Stimulated activated CD4-positive, alpha-beta T cell treated with anti-CD3 and anti-CD28 coated beads, Interleukin-4, amount 100 ng/mL, for 4 hours (primary cell): Measurements from ENCODE around the gene ISOC2.
A peak's percentile ranks its signal among the peaks of the same experiment; 100 is the strongest.
"Not testable (repeated sequence)": the region's sequence is repeated elsewhere in the genome, so short reads cannot be mapped to it uniquely, and the experiment has no call there.

Source experiments
- DNase-seq, 2 experiments: peaks; one replicate each; pipeline ENCODE4 v3.0.0-alpha.2; 2020

The ISOC2 gene, protein sequence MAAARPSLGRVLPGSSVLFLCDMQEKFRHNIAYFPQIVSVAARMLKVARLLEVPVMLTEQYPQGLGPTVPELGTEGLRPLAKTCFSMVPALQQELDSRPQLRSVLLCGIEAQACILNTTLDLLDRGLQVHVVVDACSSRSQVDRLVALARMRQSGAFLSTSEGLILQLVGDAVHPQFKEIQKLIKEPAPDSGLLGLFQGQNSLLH

DNA sequence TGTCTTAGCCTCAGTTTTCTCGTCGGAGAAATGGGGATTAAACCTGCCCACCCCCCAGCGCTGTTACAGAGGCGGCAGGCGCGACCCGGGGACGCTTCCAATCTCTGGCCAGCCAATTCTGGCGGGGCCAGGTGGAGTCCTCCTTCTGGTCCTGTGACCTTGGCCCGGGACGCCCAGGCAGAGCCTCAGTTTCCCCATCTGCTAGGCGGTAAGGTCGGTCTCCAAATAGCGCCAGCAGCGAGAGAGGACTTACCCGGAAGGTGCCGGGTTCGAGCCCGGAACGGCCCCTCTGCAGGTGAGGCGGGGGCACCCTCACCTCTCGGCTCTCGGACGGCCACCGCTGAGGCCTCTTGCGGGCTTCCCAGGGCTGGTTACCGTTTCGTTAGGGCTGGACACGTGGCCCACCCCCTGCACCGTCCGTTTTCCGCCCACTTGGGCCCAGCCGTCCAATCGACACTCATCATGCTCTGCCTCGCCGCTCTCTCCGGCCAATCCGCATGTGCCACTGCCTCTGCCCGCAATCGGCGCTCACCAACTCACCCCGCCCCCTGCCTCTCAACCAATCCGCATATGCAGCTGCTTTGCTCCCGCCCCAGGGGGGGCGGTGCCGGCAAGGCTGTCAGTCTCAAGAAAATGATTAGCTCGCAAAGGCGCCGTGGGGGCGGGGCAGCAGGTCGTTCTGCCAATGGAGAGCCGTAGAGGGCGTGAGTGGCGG, at the start of gene ISOC2:
ISOC2 (minus strand) TSS at position 384 of the 715 bp plus-strand sequence. CDS start 5,156 bp downstream, outside the sequence.
- DNase-seq = peak; percentile 100

DNA sequence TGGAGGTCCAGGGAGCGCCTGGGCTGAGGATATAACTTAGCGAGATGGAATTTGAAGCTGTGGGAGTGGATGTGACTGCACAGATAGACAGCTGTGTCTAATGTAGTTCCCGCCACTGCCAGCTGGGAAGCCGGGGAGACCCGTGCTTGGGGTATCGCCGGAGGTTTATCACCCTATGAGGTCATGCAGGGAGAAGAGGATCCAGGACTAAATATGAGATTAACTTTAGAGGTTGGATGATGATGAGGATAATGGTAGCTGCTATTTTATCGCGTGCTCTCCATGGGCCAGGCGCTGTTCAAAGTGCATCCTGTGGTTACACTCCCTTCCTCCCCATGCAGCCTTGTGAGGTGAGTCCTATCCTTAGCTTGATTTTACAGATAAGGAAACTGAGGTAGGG, 46.7 kb upstream of the ISOC2 start:
- no peak for DNase-seq

DNA sequence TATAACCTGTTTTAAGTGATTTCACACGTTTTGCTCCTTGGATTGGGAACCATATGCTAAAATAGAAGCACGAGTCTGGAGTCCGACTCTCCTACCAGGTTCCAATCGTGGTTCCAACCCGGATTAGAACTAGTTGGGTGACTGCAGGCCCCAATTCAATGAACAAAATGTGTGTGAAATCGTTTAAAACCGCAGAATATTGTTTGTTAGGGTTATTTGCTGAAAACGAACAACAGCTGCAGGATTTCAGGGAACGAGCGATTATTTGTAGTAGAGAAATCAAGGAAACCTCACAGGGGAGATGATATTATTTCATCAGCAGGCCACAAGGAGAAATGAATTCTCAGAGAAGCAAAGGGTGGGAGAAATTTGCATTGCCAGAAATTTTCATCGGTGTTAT, 43.5 kb upstream of the ISOC2 start:
- no peak for DNase-seq

DNA sequence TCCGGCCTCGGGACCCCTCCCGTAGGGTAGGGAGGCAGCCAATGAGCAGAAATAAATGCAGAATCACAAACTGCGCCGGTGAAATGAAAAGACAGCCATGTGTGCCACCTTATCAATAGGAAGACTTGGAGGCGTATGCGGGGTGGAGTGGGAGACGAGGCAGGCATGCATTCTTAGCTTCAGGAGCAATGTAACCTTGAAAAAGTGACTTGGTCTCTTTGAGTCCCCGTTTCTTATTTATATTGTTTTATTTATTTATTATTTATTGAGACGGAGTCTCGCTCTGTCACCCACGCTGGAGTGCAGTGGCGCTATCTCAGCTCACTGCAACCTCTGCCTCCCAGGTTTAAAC, 42.8 kb upstream of the ISOC2 start:
- no peak for DNase-seq

DNA sequence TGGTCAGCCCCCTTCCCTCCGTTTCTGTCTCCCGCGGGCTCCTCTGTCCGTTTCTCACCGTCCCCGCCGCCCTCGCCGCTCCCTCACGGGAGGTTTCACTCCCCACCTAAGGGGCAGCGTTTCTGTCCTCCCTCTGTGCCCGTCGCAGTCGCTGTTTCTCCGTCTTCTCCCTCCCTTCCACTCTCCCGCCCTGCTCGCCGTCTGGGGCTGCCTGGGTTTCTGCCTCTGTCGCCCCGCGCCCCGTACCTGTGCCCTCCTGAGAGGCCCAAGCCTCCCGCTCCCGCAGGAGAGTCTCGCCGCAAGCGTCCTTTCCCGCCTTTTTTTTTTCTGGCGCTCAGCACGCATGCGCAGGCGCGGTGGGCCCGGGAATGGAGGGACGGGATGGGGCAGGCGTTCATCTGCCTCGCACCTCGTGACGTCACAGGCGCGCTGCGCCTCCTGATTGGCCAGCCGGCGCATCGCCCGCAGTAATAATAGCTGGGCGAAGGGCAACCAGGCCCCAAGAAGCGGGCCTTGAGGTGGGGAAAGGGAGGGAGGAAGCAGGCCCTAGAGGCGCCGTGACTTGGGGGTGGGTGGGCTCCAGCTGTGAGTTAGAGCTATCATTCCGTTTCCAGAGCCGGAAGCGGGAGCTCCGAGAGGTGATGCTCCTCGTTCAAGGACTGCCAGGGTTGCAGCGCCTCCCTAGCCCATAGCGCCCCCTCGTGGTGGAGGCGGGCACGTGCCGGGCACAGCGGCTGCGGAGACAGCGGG, 42.2 kb upstream of the ISOC2 start:
- DNase-seq = peak; percentile 89 to 96

DNA sequence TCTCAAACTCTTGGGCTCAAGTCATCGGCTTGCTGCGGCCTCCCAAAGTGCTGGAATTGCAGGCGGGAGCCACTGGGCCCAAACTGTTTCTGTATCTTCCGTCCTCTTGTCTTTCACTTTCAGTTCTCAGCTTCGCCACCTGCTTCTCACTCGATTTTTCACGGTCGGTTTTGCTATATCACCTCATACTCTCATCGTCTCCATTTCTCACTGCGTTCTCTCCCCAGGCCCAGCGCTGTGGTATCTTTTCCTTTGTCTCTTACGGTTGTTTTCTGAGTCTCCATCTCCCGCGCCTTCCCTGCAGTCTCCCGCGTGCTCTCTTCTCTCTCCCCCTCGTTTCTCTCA, 41.7 kb upstream of the ISOC2 start:
- DNase-seq = no peak

DNA sequence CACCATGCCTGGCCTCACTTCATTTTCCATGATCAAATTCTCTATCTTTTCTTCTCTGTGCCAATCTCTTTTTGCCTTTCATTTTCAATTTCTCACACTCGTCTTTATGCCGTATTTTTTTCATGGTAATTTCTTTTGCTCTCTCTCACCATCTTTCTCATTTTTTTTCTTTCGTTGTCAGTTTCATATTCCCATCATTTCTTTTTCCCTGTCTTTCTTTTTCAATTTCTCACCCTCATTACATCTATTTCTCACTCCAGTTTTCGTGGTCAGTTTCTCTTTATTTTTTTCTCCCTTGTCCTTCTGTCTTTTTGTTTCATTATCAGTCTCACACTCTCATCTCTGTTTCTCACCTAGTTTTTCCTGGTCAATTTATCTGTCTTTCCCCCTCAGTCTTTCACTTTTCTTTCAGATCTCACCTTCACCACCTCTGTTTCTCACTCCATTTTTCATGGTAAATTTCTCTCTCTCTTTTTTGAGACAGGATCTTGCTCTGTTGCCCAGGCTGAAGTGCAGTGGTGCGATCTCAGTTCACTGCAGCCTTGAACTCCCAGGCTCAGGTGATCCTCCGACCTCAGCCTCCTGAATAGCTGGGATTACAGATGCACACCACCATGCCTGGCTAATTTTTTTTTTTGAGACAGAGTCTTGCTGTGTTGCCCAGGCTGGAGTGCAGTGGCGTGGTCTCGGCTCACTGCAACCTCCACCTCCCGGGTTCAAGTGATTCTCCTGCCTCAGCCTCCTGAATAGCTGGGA, 40.9 kb upstream of the ISOC2 start:
- DNase-seq = no peak

DNA sequence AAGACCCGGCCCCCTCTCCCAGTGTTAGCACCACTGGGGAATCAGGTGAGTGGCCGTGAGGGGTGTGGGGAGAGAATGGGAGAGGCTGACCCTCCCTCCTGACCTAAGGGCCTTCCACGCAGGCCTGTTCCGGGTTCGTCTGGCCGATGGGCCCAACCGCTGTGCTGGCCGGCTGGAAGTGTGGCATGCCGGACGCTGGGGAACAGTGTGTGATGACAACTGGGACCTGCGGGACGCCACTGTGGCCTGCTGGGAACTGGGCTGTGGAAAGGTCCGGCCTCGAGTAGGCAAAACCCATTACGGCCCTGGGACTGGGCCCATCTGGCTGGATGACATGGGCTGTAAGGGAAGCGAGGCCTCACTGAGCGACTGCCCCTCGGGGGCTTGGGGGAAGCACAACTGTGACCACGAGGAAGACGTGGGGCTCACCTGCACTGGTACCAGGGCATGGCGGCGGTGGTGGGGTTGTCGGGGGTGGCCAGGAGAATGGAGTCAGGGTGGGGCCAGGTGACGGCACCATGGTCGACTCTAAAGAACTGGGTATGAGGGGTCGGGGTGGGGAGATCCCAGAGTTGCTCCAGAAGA, 39.0 kb upstream of the ISOC2 start:
- DNase-seq = no peak

DNA sequence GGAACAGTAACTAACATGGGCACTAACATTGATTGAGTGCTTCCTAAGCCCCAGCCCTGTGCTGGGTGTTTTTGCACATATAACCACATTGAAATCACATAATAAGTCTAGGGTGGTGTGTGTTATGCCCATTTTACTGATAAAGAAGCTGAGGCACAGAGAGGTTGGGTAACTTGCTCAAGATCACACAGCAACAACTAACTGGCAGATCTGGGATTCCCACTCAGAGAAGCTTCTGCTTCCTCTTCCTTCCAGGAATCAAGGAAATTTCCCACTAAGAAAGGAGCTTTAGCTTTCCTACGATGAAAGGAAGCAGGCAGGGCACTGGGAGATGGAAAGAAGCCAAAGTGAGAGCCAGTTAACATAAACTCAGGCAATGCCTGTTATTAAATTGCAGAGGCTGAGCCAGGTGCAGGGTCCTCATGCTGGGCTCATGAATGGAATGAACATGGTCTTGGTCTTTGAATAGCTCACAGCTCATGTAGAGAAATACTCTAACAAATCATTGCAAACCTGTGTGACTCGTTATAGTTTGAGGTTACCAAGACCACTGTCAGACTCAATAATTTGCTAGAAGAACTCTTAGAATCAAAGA, 36.9 kb upstream of the ISOC2 start:
- no peak for DNase-seq

DNA sequence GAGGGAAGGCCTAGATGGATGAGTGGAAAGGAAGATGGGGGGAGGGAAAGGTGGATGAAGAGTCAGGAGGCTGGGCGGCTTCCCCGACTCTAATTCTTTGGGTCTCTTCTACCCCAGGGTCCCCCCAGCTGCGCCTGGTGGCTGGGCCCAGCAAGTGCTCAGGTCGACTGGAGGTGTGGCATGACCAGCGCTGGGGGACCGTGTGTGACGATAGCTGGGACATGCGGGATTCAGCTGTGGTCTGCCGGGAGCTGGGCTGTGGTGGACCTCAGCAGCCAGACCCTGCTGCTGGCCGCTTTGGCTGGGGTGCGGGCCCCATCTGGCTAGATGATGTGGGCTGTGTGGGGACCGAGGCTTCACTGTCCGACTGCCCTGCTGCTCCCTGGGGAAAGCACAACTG, 36.3 kb upstream of the ISOC2 start:
- no peak for DNase-seq

DNA sequence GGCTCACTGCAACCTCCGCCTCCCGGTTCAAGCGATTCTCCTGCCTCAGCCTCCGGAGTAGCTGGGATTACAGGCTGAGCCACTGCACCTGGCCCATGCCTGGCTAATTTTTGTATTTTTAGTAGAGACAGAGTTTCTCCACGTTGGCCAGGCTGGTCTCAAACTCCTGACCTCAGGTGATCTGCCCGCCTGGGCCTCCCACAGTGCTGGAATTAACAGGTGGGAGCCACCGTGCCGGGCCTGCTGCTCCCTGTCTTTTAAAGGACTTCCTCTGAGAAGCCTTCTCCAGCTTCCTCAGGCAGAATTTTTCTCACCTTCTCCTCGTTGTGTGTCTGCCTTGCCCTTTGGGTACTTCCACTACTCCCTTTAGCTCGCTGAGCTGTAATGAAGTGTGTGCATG, 35.4 kb upstream of the ISOC2 start:
- DNase-seq = not testable (repeated sequence)

DNA sequence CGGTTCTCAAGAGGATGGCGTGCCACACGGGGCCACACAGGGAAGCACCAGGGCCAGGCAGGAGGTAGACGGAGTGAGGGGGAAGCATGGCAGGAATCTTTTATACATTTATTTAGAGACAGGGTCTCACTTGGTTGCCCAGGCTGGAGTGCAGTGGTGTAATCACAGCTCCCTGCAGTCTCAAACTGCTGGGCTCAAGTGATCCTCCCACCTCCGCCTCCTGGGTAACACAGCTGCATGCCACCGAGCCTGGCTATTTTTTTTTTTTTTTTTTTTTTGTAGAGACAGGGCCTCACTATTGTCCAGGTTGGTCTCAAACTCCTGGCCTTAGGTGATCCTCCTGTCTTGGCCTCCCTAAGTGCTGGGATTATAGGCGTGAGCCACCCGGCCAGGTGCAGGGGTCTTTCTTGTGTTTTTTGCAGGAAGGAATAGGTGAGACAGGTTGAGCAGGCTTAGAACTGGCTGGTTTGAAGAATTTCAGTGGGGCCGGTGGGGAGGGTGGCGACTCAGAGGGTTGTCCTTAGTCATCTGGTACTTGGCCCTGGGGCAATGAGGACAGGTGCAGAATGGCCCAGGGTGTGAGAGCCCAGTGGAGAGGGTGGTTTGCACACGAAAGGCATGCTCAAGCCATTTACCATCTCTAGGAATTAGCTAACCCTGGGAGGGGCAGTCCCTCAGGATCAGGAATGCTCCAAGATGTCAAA, 34.4 kb upstream of the ISOC2 start:
- DNase-seq = no peak

DNA sequence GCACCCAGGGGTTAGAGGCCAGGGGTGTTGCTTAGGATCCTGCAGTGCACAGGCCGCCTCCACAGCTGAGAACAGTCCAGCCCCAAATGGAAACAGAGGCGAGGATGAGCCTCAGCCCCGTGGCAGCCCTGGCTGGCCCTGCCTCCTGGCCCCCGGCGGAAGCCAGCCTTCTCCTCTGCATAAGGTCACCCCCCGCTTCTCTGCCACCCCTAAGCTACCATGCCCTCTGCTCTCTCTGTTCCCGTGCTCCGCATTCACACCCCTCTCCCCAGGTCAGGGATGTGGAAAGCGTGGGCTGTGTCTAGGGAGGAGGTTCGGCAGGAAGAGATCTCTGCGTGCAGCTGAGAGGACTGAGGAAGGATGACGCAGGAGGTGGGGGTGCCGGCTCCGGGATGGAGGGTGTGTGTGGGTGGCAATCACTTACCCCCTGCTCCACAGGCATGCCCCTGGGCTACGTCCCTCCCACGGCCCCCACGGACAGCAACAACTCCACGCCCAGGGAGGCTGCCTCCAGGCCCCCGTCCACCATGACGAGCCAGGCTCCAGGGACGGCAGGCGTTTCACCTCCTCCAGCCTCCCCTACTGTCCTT, 32.8 kb upstream of the ISOC2 start:
- DNase-seq = no peak

DNA sequence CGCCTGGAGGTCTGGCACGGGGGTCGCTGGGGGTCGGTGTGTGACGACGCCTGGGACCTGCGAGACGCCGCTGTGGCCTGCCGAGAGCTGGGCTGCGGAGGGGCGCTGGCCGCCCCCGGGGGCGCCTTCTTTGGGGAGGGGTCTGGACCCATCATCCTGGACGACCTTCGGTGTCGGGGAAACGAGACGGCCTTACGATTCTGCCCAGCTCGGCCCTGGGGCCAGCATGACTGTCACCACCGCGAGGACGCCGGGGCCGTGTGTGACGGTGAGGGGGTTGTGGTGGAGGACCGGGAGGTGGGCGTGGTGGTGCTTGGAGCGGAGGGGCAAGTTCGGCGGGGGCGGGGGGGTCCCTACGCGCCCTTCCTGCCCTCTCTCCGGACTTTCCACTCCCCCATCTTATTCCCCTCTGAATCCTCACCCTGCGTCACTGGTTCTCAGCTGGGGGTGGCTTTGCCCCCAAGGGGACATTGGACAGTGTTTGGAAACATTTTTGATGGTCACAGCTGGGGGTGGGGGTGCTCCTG, 32.3 kb upstream of the ISOC2 start:
- DNase-seq = no peak

DNA sequence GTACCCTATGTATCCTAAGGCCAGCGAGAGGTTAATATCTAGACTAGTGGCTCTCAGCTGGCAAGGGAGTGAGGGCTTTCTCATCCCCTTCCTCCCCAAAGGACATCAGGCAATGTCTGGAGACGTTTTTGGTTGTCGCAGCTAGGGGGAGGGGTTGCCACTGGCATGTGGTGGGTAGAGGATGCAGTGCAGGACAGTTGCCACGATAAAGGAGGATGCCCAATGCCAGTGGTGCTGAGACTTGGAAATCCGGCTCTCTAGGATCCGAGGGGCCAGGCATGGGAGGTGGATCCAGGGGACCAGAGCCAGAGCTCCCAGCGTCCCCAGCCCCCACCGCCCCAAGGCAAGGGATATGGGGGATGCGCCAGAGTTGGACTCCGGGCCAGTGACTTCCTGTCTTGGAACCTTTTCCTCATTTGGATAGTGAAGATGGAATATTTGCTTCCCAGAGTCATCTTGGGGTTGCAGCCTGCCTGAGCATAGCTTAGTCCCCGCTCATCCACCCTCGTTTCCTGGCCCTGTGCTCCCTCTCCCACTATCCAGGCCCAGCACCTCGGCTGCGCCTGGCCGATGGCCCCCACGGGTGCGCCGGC, 31.7 kb upstream of the ISOC2 start:
- DNase-seq = no peak

DNA sequence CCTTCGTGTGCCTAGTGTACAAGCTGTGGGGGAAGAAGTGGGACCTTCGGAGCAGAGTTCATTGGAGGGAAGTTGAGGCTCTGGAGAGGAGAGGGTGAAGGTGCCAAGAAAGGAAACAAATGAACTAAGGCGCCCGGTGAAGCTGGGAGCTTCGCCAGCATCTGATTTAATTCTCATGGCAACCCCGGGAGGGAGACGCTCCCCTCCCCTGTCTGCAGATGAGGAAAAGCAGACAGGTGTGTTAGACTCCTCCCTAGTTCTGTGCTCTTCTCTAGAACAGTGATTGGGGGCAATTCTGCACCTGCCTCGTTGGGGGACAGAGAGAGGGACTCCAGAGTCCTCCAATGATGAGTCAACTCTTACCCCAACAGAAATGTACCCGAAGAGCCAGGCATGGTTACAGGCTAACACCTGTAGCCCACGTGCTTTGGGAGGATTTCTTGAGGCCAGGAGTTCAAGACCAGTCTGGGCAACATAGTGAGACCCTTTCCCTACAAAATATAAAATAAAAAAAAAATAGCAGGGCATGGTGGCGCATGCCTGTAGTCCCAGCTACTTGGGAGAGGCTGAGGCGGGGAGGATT, 31.0 kb upstream of the ISOC2 start:
- no peak for DNase-seq

DNA sequence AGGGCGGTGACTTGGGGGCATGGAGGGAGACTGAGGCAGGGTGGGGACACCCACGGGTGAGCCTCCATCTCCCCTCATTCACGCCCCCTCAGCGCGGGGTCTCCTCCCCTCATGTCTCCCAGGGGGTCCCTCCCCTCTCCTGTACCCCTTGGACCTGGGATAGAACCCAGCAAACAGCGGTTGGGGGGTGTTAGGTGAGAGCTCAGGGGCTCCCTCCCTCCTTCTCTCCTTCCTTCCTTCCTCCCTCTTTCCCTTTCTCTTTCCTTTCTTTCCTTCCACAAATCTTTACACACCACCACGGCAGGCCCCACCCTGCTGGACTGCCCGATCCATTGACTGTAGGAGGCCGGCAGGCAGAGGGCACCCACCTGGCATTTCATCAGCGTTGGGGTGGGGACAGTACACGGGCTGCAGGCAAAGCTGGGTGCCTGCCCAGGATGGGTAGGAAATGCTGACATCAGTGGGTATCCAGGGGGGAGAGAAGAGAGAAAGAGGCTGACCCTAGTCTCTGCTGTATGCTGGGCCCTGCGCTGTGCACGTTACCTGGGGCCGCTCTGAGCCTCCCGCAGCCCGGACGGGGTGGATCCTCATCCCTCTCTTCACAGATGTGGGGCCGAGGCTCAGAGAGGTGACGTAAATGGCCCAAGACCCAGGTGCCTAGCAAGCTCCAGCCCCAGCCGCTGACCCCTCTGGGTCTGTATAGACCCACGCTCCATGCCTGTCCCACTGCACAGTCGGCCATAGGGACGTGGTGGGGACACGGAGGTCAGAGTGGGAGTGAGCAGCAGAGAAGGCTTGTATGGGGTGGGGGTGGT, 30.3 kb upstream of the ISOC2 start:
- no peak for DNase-seq

DNA sequence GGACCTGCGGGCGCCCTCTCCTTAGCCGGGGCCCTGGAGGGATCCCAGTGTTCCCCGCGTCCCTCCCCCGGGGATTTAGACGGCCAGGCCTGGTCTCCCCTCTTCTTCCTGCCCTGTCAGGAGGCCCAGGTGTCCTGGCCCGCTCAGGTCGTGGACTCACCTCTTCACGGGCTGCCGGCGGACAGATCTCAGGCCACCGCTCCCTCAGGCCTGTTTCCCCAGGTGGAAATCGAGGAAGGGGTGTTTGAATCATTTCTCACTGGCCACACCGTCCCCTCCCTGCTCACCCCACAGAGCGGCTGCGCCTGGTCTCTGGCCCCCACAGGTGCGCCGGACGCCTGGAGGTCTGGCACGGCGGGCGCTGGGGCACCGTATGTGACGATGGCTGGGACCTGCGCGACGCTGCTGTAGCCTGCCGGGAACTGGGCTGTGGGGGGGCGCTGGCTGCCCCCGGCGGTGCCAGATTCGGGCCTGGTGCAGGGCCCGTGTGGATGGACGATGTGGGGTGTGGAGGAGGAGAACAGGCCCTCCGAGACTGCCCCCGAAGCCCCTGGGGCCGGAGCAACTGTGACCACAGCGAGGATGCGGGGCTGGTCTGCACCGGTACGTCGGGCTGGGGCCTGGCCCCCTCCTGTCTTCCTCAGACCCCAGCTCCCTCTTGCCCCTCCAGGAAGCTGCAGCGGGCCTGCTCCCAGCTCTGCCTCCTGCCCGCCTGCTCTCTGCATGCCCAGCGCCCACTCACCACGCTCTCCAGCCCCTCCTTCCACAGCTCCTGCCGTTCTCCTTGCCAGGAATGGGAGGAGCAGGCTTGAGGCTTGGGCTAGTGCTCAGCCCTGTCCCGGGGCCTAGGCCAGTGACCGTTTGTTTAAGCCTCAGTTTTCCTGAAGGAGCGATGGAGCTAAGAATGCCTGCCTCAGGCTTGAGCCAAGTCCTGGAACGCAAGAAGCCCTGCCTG, 29.3 kb upstream of the ISOC2 start:
- no peak for DNase-seq
